HepG2 (cell line): ENCODE measurements around the gene CLEC7A. TPM values are rescaled to one million over a fixed set of nuclear protein-coding genes. Genes with fewer than 3 reads are reported as not detected.

Source experiments
- ATAC-seq: fragments of 200-7000 bp; cut with Tn5 transposase; 3 replicates; pipeline ENCODE4 v1.9.1; 2020; ENCODE audit warnings: mild to moderate bottlenecking, moderate library complexity
- BruUV-seq: library from RNA; stranded (reverse); fragments of 400-500 nt; replicated peaks from 2 replicates; lab custom pipeline; 2021; lab: Mats Ljungman, UMichigan
- CTCF ChIA-PET: fragments of 300-600 bp; formaldehyde crosslinking; extraction: SDS; loops from one replicate; lab custom pipeline; 2021; ENCODE audit warnings: low total read pairs, inconsistent platforms, low intra/inter-chr PET ratio; lab: Yijun Ruan, JAX
- POLR2A ChIA-PET: fragments of 350-600 bp; sonication (Branson Sonifier 250); formaldehyde crosslinking; loops from one replicate; lab custom pipeline; 2020; ENCODE audit warnings: antibody characterized with exemption, inconsistent platforms; lab: Yijun Ruan, JAX
- DNase-seq: peaks from one replicate; pipeline ENCODE4 v3.0.0-alpha.2; 2015; ENCODE audit warnings: low spot score
- FAIRE-seq: peaks from 3 replicates; lab custom pipeline; 2011; peaks lifted over from hg19 to GRCh38; lab: Jason Lieb, UNC
- H2AFZ ChIP-seq: one replicate; pipeline ENCODE4 v1.6.1; 2011; ENCODE audit warnings: low read length, inconsistent platforms
- H3K27ac ChIP-seq: fragments of 300-600 bp; 3 replicates; pipeline ENCODE4 v1.8.0; 2011; ENCODE audit warnings: mixed run types, mild to moderate bottlenecking, mixed read lengths, low read length, inconsistent platforms; ENCODE audit not compliant: insufficient read depth; ENCODE audit errors: extremely low read length
- H3K27me3 ChIP-seq, 2 experiments: fragments of 200-600 bp in 1 of 2; 2 replicates in 1 of 2; 3 replicates in 1 of 2; pipeline versions ENCODE4 v1.6.0 to v1.8.0; 2011; ENCODE audit warnings: low read length in 2 of 2, mild to moderate bottlenecking in 2 of 2, moderate library complexity in 2 of 2, inconsistent platforms in 1 of 2; ENCODE audit not compliant: insufficient read depth in 2 of 2, control insufficient read depth in 1 of 2
- H3K36me3 ChIP-seq, 2 experiments: fragments of 200-600 bp in 1 of 2; replicated peaks in 1 of 2; 2 replicates in 1 of 2; 3 replicates in 1 of 2; pipeline versions ENCODE4 v1.5.1 to v1.8.0; 2011; ENCODE audit warnings: low read length in 2 of 2, inconsistent platforms in 1 of 2; ENCODE audit not compliant: insufficient read depth in 2 of 2, control insufficient read depth in 1 of 2
- H3K4me1 ChIP-seq: 2 replicates; pipeline ENCODE4 v1.5.1; 2012; ENCODE audit warnings: low read length, inconsistent platforms; ENCODE audit not compliant: insufficient read depth
- H3K4me2 ChIP-seq: 2 replicates; pipeline ENCODE4 v1.6.0; 2011; ENCODE audit warnings: low read depth, low read length, inconsistent platforms
- H3K4me3 ChIP-seq, 3 experiments: fragments of 200-600 bp in 1 of 3; sonication (generic), shearing (Covaris generic) in 1 of 3; replicated peaks in 1 of 3; 2 replicates each; pipeline ENCODE4 v1.5.1; 2011 to 2016; ENCODE audit warnings: low read length in 3 of 3, inconsistent platforms in 2 of 3, low read depth in 2 of 3, mild to moderate bottlenecking in 2 of 3, control low read depth in 1 of 3, mixed read lengths in 1 of 3; ENCODE audit not compliant: insufficient read depth in 1 of 3
- H3K79me2 ChIP-seq: one replicate; pipeline ENCODE4 v1.6.1; 2011; ENCODE audit warnings: low read length, inconsistent platforms; ENCODE audit not compliant: insufficient read depth
- H3K9ac ChIP-seq: 2 replicates; pipeline ENCODE4 v1.6.0; 2011; ENCODE audit warnings: mild to moderate bottlenecking, low read depth, low read length, inconsistent platforms; ENCODE audit not compliant: insufficient read depth
- H3K9me3 ChIP-seq: 2 replicates; pipeline ENCODE4 v1.5.1; 2012; ENCODE audit warnings: mild to moderate bottlenecking, low read length
- H4K20me1 ChIP-seq: 2 replicates; pipeline ENCODE4 v1.6.0; 2011; ENCODE audit warnings: inconsistent platforms, mild to moderate bottlenecking, low read length, moderate library complexity; ENCODE audit not compliant: insufficient read depth
- BORCS8-MEF2B ChIP-seq: sonication (generic); formaldehyde crosslinking; IDR thresholded peaks from 2 replicates; pipeline ENCODE4 v1.8.0; 2022; ENCODE audit warnings: mild to moderate bottlenecking, missing genetic modification reagents
- CC2D1A ChIP-seq: sonication (generic); formaldehyde crosslinking; IDR thresholded peaks from 2 replicates; pipeline ENCODE4 v1.8.1; 2023; ENCODE audit warnings: mild to moderate bottlenecking, missing genetic modification reagents
- ESRRA ChIP-seq: sonication (generic); formaldehyde crosslinking; IDR thresholded peaks from 2 replicates; pipeline ENCODE4 v1.5.1; 2020; ENCODE audit warnings: mild to moderate bottlenecking, low read depth, missing genetic modification reagents
- FOSL1 ChIP-seq: sonication (generic); formaldehyde crosslinking; IDR thresholded peaks from 2 replicates; pipeline ENCODE4 v1.9.0; 2021; ENCODE audit warnings: missing genetic modification reagents, borderline replicate concordance
- HDAC2 ChIP-seq: sonication (generic); formaldehyde crosslinking; IDR thresholded peaks from 2 replicates; pipeline ENCODE4 v1.4.0; 2020; ENCODE audit warnings: missing genetic modification reagents
- ISX ChIP-seq: sonication (generic); formaldehyde crosslinking; conservative IDR thresholded peaks from 2 replicates; pipeline ENCODE4 v1.5.0; 2020; ENCODE audit warnings: missing genetic modification reagents
- KDM2A ChIP-seq: sonication (generic); formaldehyde crosslinking; IDR thresholded peaks from 2 replicates; pipeline ENCODE4 v1.4.0; 2020; ENCODE audit warnings: low read depth, missing genetic modification reagents, borderline replicate concordance
- NFATC3 ChIP-seq: sonication (generic); formaldehyde crosslinking; IDR thresholded peaks from 2 replicates; pipeline ENCODE4 v1.5.1; 2020; ENCODE audit warnings: mild to moderate bottlenecking, missing genetic modification reagents
- SIX4 ChIP-seq: sonication (generic); formaldehyde crosslinking; IDR thresholded peaks from 2 replicates; pipeline ENCODE4 v1.4.0; 2020; ENCODE audit warnings: missing genetic modification reagents
- TBL1XR1 ChIP-seq: fragments of 150-350 bp; IDR thresholded peaks from 2 replicates; pipeline ENCODE4 v1.6.1; 2014; ENCODE audit warnings: borderline replicate concordance, low read length; ENCODE audit not compliant: partially characterized antibody
- TGIF2 ChIP-seq: IDR thresholded peaks from 2 replicates; pipeline ENCODE4 v1.6.1; 2016; ENCODE audit warnings: control low read depth, missing compliant biosample characterization
- ZBTB26 ChIP-seq: IDR thresholded peaks from 2 replicates; pipeline ENCODE4 v1.6.1; 2016; ENCODE audit warnings: missing compliant biosample characterization, missing genetic modification reagents, borderline replicate concordance
- ZNF12 ChIP-seq: sonication (generic); formaldehyde crosslinking; IDR thresholded peaks from 2 replicates; pipeline ENCODE4 v1.5.0; 2020; ENCODE audit warnings: missing genetic modification reagents
- ZNF225 ChIP-seq: sonication (generic); formaldehyde crosslinking; IDR thresholded peaks from 2 replicates; pipeline ENCODE4 v1.4.0; 2020; ENCODE audit warnings: mild to moderate bottlenecking, missing genetic modification reagents
- ZNF709 ChIP-seq: sonication (generic); formaldehyde crosslinking; IDR thresholded peaks from 2 replicates; pipeline ENCODE4 v1.5.0; 2020; ENCODE audit warnings: mild to moderate bottlenecking, missing genetic modification reagents
- ZNF878 ChIP-seq: sonication (generic); formaldehyde crosslinking; IDR thresholded peaks from 2 replicates; pipeline ENCODE4 v1.8.1; 2023; ENCODE audit warnings: mild to moderate bottlenecking, missing genetic modification reagents, moderate library complexity
- WGBS: methylation state at CpG from one replicate; pipeline ENCODE4 v1.1.6; 2017; ENCODE audit warnings: low lambda C conversion rate; 5-methylcytosine and 5-hydroxymethylcytosine counted together
- in situ Hi-C: cut with HindIII; loops from 2 replicates; pipeline ENCODE4 v1.10.0; 2017; ENCODE audit warnings: low pct_unique_long_range_greater_than_20kb; ENCODE audit not compliant: extremely low pct_ligation_motif_present
- intact Hi-C: fragments of 100-400 bp; cut with micrococcal nuclease; formaldehyde crosslinking; loops from one replicate; pipeline ENCODE4 v1.10.0; 2022; ENCODE audit not compliant: unreplicated experiment
- polyA plus RNA-seq, 8 experiments: library from polyadenylated mRNA; depleted of rRNA in 3 of 8; stranded (reverse) in 7 of 8; unstranded in 1 of 8; fragments of >200 nt; fragmentation: Illumina TruSeq in 4 of 8; extraction: Trizol in 4 of 8; gene quantifications; 2 replicates each; pipeline versions ENCODE4 v1.2.1 to v1.2.3, GENCODE V29; 2011 to 2016; ENCODE audit warnings: low read depth in 4 of 8, missing spikeins in 1 of 8, mixed read lengths in 1 of 8; ENCODE audit not compliant: insufficient read depth in 1 of 8
- total RNA-seq, 5 experiments: library from RNA; depleted of rRNA; stranded (reverse); fragments of >200 nt; fragmentation: Illumina TruSeq; extraction: Trizol; gene quantifications; 2 replicates each; pipeline ENCODE4 v1.2.3, GENCODE V29; 2016; ENCODE audit warnings: low read depth in 1 of 5
- TF ChIP-seq, protein P1 (sequence below): sonication (generic); formaldehyde crosslinking; IDR thresholded peaks from 2 replicates; pipeline ENCODE4 v1.4.0; 2020; ENCODE audit warnings: mild to moderate bottlenecking, missing genetic modification reagents

Gene CLEC7A
- total and polyA plus RNA-seq, 2 of the 13 experiments (the other 11 are each of a cell fraction or from before 2014, with no cell fraction given) = not detected

GRCh38 chr12:10132850-10133370, 2.9 kb upstream of the CLEC7A start:
- H3K4me1 ChIP-seq = 0 out of 2 replicates have a peak, but pooled peaks cover 6% of the 10 kb centered on the region
- TF ChIP-seq ESRRA (no peak), NFATC3 (CRISPR knock-in tag) (no peak), ISX (CRISPR knock-in tag) (no peak), KDM2A (CRISPR knock-in tag) (no peak), ZNF709 (CRISPR knock-in tag) (no peak), CC2D1A (CRISPR knock-in tag) (no peak), TBL1XR1 (no peak), SIX4 (CRISPR knock-in tag) (no peak), ZBTB26 (CRISPR knock-in tag) (no peak), ZNF225 (no peak), ZNF878 (no peak), FOSL1 (CRISPR knock-in tag) (no peak), TGIF2 (CRISPR knock-in tag) (no peak), BORCS8-MEF2B (CRISPR knock-in tag) (no peak), HDAC2 (CRISPR knock-in tag) (no peak), ZNF12 (no peak)
- TF ChIP-seq, protein P1, sequence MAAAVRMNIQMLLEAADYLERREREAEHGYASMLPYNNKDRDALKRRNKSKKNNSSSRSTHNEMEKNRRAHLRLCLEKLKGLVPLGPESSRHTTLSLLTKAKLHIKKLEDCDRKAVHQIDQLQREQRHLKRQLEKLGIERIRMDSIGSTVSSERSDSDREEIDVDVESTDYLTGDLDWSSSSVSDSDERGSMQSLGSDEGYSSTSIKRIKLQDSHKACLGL (CRISPR knock-in tag) = no peak
- TF ChIP-seq, all 625 proteins: peak for 0
- no peaks in the 10 kb centered on the region for H3K79me2 ChIP-seq
- H3K27ac ChIP-seq = no peak overlapping the region
- intact Hi-C loops (no loop called here), in situ Hi-C loops (loop anchor here (10.0 kb wide), 1 partner anchor 378 kb away; no protein-coding TSS in a partner anchor)
- no peak overlapping the region for H3K9ac ChIP-seq
- no peaks in the 10 kb centered on the region for H3K9me3 ChIP-seq
- no peaks in the 10 kb centered on the region for H4K20me1 ChIP-seq
- H3K4me3 ChIP-seq = no peak overlapping the region
- FAIRE-seq (no peak), DNase-seq (no peak), ATAC-seq (no peak)
- ChIA-PET POLR2A (no interaction called here), CTCF (no interaction called here)
- H3K4me2 ChIP-seq = no peak overlapping the region
- peaks cover 0 to 8% of the 10 kb centered on the region in 2 experiments; a peak in 2 of 5 replicates for H3K27me3 ChIP-seq
- WGBS = 42% methylated on average over 6 of the region's 6 CpGs
- H3K36me3 ChIP-seq = no peaks in the 10 kb centered on the region
- H2AFZ ChIP-seq = no peak overlapping the region
- BruUV-seq = no TSS peak
